HepG2 (cell line): ENCODE results near the gene ADGRB2. TPM values are rescaled to one million over a fixed set of nuclear protein-coding genes. Genes with fewer than 3 reads are reported as not detected.

Source experiments
- ATAC-seq: fragments of 200-7000 bp; cut with Tn5 transposase; 3 replicates; pipeline ENCODE4 v1.9.1; 2020; ENCODE audit warnings: mild to moderate bottlenecking, moderate library complexity
- BruUV-seq: library from RNA; stranded (reverse); fragments of 400-500 nt; replicated peaks from 2 replicates; lab custom pipeline; 2021; lab: Mats Ljungman, UMichigan
- CTCF ChIA-PET: fragments of 300-600 bp; formaldehyde crosslinking; extraction: SDS; loops from one replicate; lab custom pipeline; 2021; ENCODE audit warnings: low total read pairs, inconsistent platforms, low intra/inter-chr PET ratio; lab: Yijun Ruan, JAX
- POLR2A ChIA-PET: fragments of 350-600 bp; sonication (Branson Sonifier 250); formaldehyde crosslinking; loops from one replicate; lab custom pipeline; 2020; ENCODE audit warnings: antibody characterized with exemption, inconsistent platforms; lab: Yijun Ruan, JAX
- DNase-seq: peaks from one replicate; pipeline ENCODE4 v3.0.0-alpha.2; 2015; ENCODE audit warnings: low spot score
- FAIRE-seq: peaks from 3 replicates; lab custom pipeline; 2011; peaks lifted over from hg19 to GRCh38; lab: Jason Lieb, UNC
- H2AFZ ChIP-seq: one replicate; pipeline ENCODE4 v1.6.1; 2011; ENCODE audit warnings: low read length, inconsistent platforms
- H3K27ac ChIP-seq: fragments of 300-600 bp; 3 replicates; pipeline ENCODE4 v1.8.0; 2011; ENCODE audit warnings: mixed run types, mild to moderate bottlenecking, mixed read lengths, low read length, inconsistent platforms; ENCODE audit not compliant: insufficient read depth; ENCODE audit errors: extremely low read length
- H3K27me3 ChIP-seq, 2 experiments: fragments of 200-600 bp in 1 of 2; 2 replicates in 1 of 2; 3 replicates in 1 of 2; pipeline versions ENCODE4 v1.6.0 to v1.8.0; 2011; ENCODE audit warnings: low read length in 2 of 2, mild to moderate bottlenecking in 2 of 2, moderate library complexity in 2 of 2, inconsistent platforms in 1 of 2; ENCODE audit not compliant: insufficient read depth in 2 of 2, control insufficient read depth in 1 of 2
- H3K36me3 ChIP-seq, 2 experiments: fragments of 200-600 bp in 1 of 2; replicated peaks in 1 of 2; 2 replicates in 1 of 2; 3 replicates in 1 of 2; pipeline versions ENCODE4 v1.5.1 to v1.8.0; 2011; ENCODE audit warnings: low read length in 2 of 2, inconsistent platforms in 1 of 2; ENCODE audit not compliant: insufficient read depth in 2 of 2, control insufficient read depth in 1 of 2
- H3K4me1 ChIP-seq: 2 replicates; pipeline ENCODE4 v1.5.1; 2012; ENCODE audit warnings: low read length, inconsistent platforms; ENCODE audit not compliant: insufficient read depth
- H3K4me2 ChIP-seq: 2 replicates; pipeline ENCODE4 v1.6.0; 2011; ENCODE audit warnings: low read depth, low read length, inconsistent platforms
- H3K4me3 ChIP-seq, 3 experiments: fragments of 200-600 bp in 1 of 3; sonication (generic), shearing (Covaris generic) in 1 of 3; replicated peaks in 1 of 3; 2 replicates each; pipeline ENCODE4 v1.5.1; 2011 to 2016; ENCODE audit warnings: low read length in 3 of 3, inconsistent platforms in 2 of 3, low read depth in 2 of 3, mild to moderate bottlenecking in 2 of 3, control low read depth in 1 of 3, mixed read lengths in 1 of 3; ENCODE audit not compliant: insufficient read depth in 1 of 3
- H3K79me2 ChIP-seq: one replicate; pipeline ENCODE4 v1.6.1; 2011; ENCODE audit warnings: low read length, inconsistent platforms; ENCODE audit not compliant: insufficient read depth
- H3K9ac ChIP-seq: 2 replicates; pipeline ENCODE4 v1.6.0; 2011; ENCODE audit warnings: mild to moderate bottlenecking, low read depth, low read length, inconsistent platforms; ENCODE audit not compliant: insufficient read depth
- H3K9me3 ChIP-seq: 2 replicates; pipeline ENCODE4 v1.5.1; 2012; ENCODE audit warnings: mild to moderate bottlenecking, low read length
- H4K20me1 ChIP-seq: 2 replicates; pipeline ENCODE4 v1.6.0; 2011; ENCODE audit warnings: inconsistent platforms, mild to moderate bottlenecking, low read length, moderate library complexity; ENCODE audit not compliant: insufficient read depth
- ETV6 ChIP-seq: sonication (generic); formaldehyde crosslinking; conservative IDR thresholded peaks from 2 replicates; pipeline ENCODE4 v1.4.0; 2020; ENCODE audit warnings: missing genetic modification reagents
- GMEB1 ChIP-seq: sonication (generic); formaldehyde crosslinking; IDR thresholded peaks from 2 replicates; pipeline ENCODE4 v1.5.1; 2020; ENCODE audit warnings: missing genetic modification reagents, mild to moderate bottlenecking, borderline replicate concordance
- MXI1 ChIP-seq: IDR thresholded peaks from 3 replicates; pipeline ENCODE4 v1.6.1; 2012; ENCODE audit warnings: low read depth, low read length, inconsistent platforms, borderline replicate concordance
- WIZ ChIP-seq: sonication (generic); formaldehyde crosslinking; IDR thresholded peaks from 2 replicates; pipeline ENCODE4 v1.5.1; 2020; ENCODE audit warnings: mild to moderate bottlenecking, missing genetic modification reagents
- ZBTB1 ChIP-seq: sonication (generic); formaldehyde crosslinking; IDR thresholded peaks from 2 replicates; pipeline ENCODE4 v1.4.0; 2020; ENCODE audit warnings: missing genetic modification reagents, borderline replicate concordance
- ZNF282 ChIP-seq: fragments of 450-650 bp; IDR thresholded peaks from 2 replicates; pipeline ENCODE4 v1.6.1; 2018; ENCODE audit not compliant: partially characterized antibody
- ZNF354B ChIP-seq: sonication (generic); formaldehyde crosslinking; IDR thresholded peaks from 2 replicates; pipeline ENCODE4 v1.8.0; 2022; ENCODE audit warnings: mild to moderate bottlenecking, missing genetic modification reagents
- ZNF850 ChIP-seq: sonication (generic); formaldehyde crosslinking; conservative IDR thresholded peaks from 2 replicates; pipeline ENCODE4 v1.9.0; 2021; ENCODE audit warnings: mild to moderate bottlenecking, missing genetic modification reagents
- ZSCAN21 ChIP-seq: sonication (generic); formaldehyde crosslinking; IDR thresholded peaks from 2 replicates; pipeline ENCODE4 v1.8.0; 2022; ENCODE audit warnings: mild to moderate bottlenecking, missing genetic modification reagents, moderate library complexity, borderline replicate concordance
- WGBS: methylation state at CpG from one replicate; pipeline ENCODE4 v1.1.6; 2017; ENCODE audit warnings: low lambda C conversion rate; 5-methylcytosine and 5-hydroxymethylcytosine counted together
- in situ Hi-C: cut with HindIII; loops from 2 replicates; pipeline ENCODE4 v1.10.0; 2017; ENCODE audit warnings: low pct_unique_long_range_greater_than_20kb; ENCODE audit not compliant: extremely low pct_ligation_motif_present
- intact Hi-C: fragments of 100-400 bp; cut with micrococcal nuclease; formaldehyde crosslinking; loops from one replicate; pipeline ENCODE4 v1.10.0; 2022; ENCODE audit not compliant: unreplicated experiment
- polyA plus RNA-seq, 8 experiments: library from polyadenylated mRNA; depleted of rRNA in 3 of 8; stranded (reverse) in 7 of 8; unstranded in 1 of 8; fragments of >200 nt; fragmentation: Illumina TruSeq in 4 of 8; extraction: Trizol in 4 of 8; gene quantifications; 2 replicates each; pipeline versions ENCODE4 v1.2.1 to v1.2.3, GENCODE V29; 2011 to 2016; ENCODE audit warnings: low read depth in 4 of 8, missing spikeins in 1 of 8, mixed read lengths in 1 of 8; ENCODE audit not compliant: insufficient read depth in 1 of 8
- total RNA-seq, 5 experiments: library from RNA; depleted of rRNA; stranded (reverse); fragments of >200 nt; fragmentation: Illumina TruSeq; extraction: Trizol; gene quantifications; 2 replicates each; pipeline ENCODE4 v1.2.3, GENCODE V29; 2016; ENCODE audit warnings: low read depth in 1 of 5
- TF ChIP-seq, protein P1 (sequence below): sonication (generic); formaldehyde crosslinking; IDR thresholded peaks from 2 replicates; pipeline ENCODE4 v1.4.0; 2020; ENCODE audit warnings: mild to moderate bottlenecking, missing genetic modification reagents
- TF ChIP-seq, protein P2 (sequence below): sonication (generic); formaldehyde crosslinking; conservative IDR thresholded peaks from 2 replicates; pipeline ENCODE4 v1.5.0; 2020; ENCODE audit warnings: missing genetic modification reagents

ADGRB2 gene
- total and polyA plus RNA-seq, 2 of the 13 experiments (the other 11 are each of a cell fraction or from before 2014, with no cell fraction given): 0.03 to 0.09 TPM

GRCh38 chr1:31745946-31746670 lies 18.0 kb downstream of the ADGRB2 start:
- WGBS: 35% methylated on average over 14 of the region's 15 CpGs

More at GRCh38 chr1:31745946-31746670, 18.0 kb downstream of the ADGRB2 start:
- no peak overlapping the region for H3K9ac ChIP-seq
- TF ChIP-seq ZNF282 (no peak), GMEB1 (CRISPR knock-in tag) (no peak), ZBTB1 (CRISPR knock-in tag) (no peak), WIZ (no peak), ZSCAN21 (no peak), ETV6 (CRISPR knock-in tag) (no peak), ZNF354B (CRISPR knock-in tag) (no peak), MXI1 (no peak), ZNF850 (no peak)
- TF ChIP-seq, protein P1, sequence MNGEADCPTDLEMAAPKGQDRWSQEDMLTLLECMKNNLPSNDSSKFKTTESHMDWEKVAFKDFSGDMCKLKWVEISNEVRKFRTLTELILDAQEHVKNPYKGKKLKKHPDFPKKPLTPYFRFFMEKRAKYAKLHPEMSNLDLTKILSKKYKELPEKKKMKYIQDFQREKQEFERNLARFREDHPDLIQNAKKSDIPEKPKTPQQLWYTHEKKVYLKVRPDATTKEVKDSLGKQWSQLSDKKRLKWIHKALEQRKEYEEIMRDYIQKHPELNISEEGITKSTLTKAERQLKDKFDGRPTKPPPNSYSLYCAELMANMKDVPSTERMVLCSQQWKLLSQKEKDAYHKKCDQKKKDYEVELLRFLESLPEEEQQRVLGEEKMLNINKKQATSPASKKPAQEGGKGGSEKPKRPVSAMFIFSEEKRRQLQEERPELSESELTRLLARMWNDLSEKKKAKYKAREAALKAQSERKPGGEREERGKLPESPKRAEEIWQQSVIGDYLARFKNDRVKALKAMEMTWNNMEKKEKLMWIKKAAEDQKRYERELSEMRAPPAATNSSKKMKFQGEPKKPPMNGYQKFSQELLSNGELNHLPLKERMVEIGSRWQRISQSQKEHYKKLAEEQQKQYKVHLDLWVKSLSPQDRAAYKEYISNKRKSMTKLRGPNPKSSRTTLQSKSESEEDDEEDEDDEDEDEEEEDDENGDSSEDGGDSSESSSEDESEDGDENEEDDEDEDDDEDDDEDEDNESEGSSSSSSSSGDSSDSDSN (CRISPR knock-in tag): no peak
- TF ChIP-seq, protein P2, sequence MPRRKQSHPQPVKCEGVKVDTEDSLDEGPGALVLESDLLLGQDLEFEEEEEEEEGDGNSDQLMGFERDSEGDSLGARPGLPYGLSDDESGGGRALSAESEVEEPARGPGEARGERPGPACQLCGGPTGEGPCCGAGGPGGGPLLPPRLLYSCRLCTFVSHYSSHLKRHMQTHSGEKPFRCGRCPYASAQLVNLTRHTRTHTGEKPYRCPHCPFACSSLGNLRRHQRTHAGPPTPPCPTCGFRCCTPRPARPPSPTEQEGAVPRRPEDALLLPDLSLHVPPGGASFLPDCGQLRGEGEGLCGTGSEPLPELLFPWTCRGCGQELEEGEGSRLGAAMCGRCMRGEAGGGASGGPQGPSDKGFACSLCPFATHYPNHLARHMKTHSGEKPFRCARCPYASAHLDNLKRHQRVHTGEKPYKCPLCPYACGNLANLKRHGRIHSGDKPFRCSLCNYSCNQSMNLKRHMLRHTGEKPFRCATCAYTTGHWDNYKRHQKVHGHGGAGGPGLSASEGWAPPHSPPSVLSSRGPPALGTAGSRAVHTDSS (CRISPR knock-in tag): no peak
- ATAC-seq (no peak), FAIRE-seq (no peak), DNase-seq (no peak)
- H3K4me2 ChIP-seq: no peak overlapping the region
- no peak overlapping the region for H3K27ac ChIP-seq
- intact Hi-C loops: loop anchor here (1.0 kb wide), 2 partner anchors 32 to 82 kb away; no protein-coding TSS in a partner anchor
- peaks cover under 1 to 41% of the 10 kb centered on the region in 2 experiments; a peak in 3 of 5 replicates for H3K27me3 ChIP-seq
- POLR2A ChIA-PET: interaction anchor here (1.7 kb wide), 3 partner anchors 14 to 42 kb away, joined by 3 to 5 read pairs (median 5); partner anchors contain the start of gene COL16A1
- H2AFZ ChIP-seq: no peak overlapping the region
- no peaks in the 10 kb centered on the region for H3K4me1 ChIP-seq
- H3K4me3 ChIP-seq: no peak overlapping the region
- H3K36me3 ChIP-seq: no peaks in the 10 kb centered on the region
- BruUV-seq: no TSS peak
- in situ Hi-C loops: no loop called here
- no peaks in the 10 kb centered on the region for H3K79me2 ChIP-seq
- no peaks in the 10 kb centered on the region for H4K20me1 ChIP-seq
- no peaks in the 10 kb centered on the region for H3K9me3 ChIP-seq
- CTCF ChIA-PET: interaction anchor here (2.3 kb wide), 1 partner anchor 82 kb away, joined by 15 read pairs; no protein-coding TSS in a partner anchor
